Suprapubic skin (tissue), 3 donors: ENCODE measurements around the gene SELENOF.

Experiments used
- POLR2A ChIP-seq, 2 donors: fragments of 450-650 bp; IDR thresholded peaks; one replicate each; pipeline ENCODE4 v1.6.1; 2017; ENCODE audit warnings: antibody characterized with exemption in 2 of 2, mild to moderate bottlenecking in 2 of 2, moderate library complexity in 2 of 2
- TF ChIP-seq, protein P1 (sequence below), 2 donors: fragments of 200-600 bp in 1 of 2; fragments of 450-650 bp in 1 of 2; sonication (generic) in 1 of 2; IDR thresholded peaks; one replicate each; pipeline ENCODE4 v1.5.1; 2016 to 2019; ENCODE audit warnings: antibody characterized with exemption in 2 of 2, mild to moderate bottlenecking in 1 of 2, moderate library complexity in 1 of 2

DNA sequence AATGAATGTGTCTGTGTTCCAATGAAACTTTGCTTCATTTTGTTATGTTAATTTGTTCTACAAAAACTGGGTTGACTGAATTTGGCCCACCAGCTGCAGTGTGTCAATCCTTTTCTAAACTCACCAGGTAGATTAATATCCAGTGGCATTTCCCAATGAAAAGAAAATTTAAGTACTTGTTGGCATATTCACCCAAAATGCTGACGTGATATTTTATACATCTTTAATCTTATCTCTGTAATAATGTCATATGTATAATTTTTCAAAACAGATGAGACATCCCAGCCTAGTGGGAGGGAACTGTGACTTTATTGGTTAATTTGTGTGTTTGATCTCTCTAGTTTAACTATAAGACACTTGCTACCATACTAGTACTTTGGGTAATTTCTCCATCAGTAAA is 8.1 kb downstream of the SELENOF start:
- TF ChIP-seq, protein P1, sequence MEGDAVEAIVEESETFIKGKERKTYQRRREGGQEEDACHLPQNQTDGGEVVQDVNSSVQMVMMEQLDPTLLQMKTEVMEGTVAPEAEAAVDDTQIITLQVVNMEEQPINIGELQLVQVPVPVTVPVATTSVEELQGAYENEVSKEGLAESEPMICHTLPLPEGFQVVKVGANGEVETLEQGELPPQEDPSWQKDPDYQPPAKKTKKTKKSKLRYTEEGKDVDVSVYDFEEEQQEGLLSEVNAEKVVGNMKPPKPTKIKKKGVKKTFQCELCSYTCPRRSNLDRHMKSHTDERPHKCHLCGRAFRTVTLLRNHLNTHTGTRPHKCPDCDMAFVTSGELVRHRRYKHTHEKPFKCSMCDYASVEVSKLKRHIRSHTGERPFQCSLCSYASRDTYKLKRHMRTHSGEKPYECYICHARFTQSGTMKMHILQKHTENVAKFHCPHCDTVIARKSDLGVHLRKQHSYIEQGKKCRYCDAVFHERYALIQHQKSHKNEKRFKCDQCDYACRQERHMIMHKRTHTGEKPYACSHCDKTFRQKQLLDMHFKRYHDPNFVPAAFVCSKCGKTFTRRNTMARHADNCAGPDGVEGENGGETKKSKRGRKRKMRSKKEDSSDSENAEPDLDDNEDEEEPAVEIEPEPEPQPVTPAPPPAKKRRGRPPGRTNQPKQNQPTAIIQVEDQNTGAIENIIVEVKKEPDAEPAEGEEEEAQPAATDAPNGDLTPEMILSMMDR (IDR thresholded peaks at IDR 0.05), result no peak
- no peak for TF ChIP-seq POLR2A (IDR thresholded peaks at IDR 0.05)
